H54 (cell line): ENCODE data around the gene RBBP8.

Experiments used
- DNase-seq: peaks from one replicate; pipeline ENCODE4 v3.0.0; 2011; ENCODE audit warnings: low spot score, mixed read lengths; ENCODE audit not compliant: insufficient read length
- FAIRE-seq: peaks from 3 replicates; lab custom pipeline; 2011; peaks lifted over from hg19 to GRCh38; lab: Jason Lieb, UNC
- POLR2A ChIP-seq: IDR thresholded peaks from 2 replicates; pipeline ENCODE4 v1.6.1; 2011; ENCODE audit warnings: low read depth, mild to moderate bottlenecking, low read length

Gene RBBP8

GRCh38 chr18:23049698-23050373 is 116.7 kb downstream of the RBBP8 start:
- DNase-seq (no peak), FAIRE-seq (no peak)
- TF ChIP-seq POLR2A = no peak

GRCh38 chr18:23053776-23054457 is 120.8 kb downstream of the RBBP8 start:
- no peak for FAIRE-seq
- TF ChIP-seq POLR2A = no peak
- no peak for DNase-seq

- no peak for TF ChIP-seq POLR2A
- no peak for DNase-seq
- no peak for FAIRE-seq
These were observed 121.4 kb downstream of the RBBP8 start for GRCh38 chr18:23054553-23054952.

- FAIRE-seq (no peak), DNase-seq (no peak)
- TF ChIP-seq POLR2A = no peak
These were observed 123.2 kb downstream of the RBBP8 start for GRCh38 chr18:23056315-23056714.

- FAIRE-seq (no peak), DNase-seq (no peak)
- no peak for TF ChIP-seq POLR2A
These were observed 124.0 kb downstream of the RBBP8 start for GRCh38 chr18:23057096-23057495.

GRCh38 chr18:23058746-23059415 is 125.8 kb downstream of the RBBP8 start:
- FAIRE-seq (no peak), DNase-seq (no peak)
- TF ChIP-seq POLR2A = no peak

- TF ChIP-seq POLR2A = no peak
- FAIRE-seq (no peak), DNase-seq (no peak)
These were observed 126.7 kb downstream of the RBBP8 start for GRCh38 chr18:23059541-23060465.

- FAIRE-seq (no peak), DNase-seq (no peak)
- TF ChIP-seq POLR2A = no peak
These were observed 128.9 kb downstream of the RBBP8 start for GRCh38 chr18:23062011-23062410.

GRCh38 chr18:23063502-23063901 is 130.4 kb downstream of the RBBP8 start:
- no peak for DNase-seq
- no peak for FAIRE-seq
- no peak for TF ChIP-seq POLR2A

- FAIRE-seq = no peak
- no peak for DNase-seq
- no peak for TF ChIP-seq POLR2A
These were observed 132.2 kb downstream of the RBBP8 start for GRCh38 chr18:23065234-23065806.

- FAIRE-seq (no peak), DNase-seq (no peak)
- no peak for TF ChIP-seq POLR2A
These were observed 132.9 kb downstream of the RBBP8 start for GRCh38 chr18:23066060-23066459.

GRCh38 chr18:23066504-23067039 is 133.4 kb downstream of the RBBP8 start:
- DNase-seq (no peak), FAIRE-seq (no peak)
- TF ChIP-seq POLR2A = no peak

GRCh38 chr18:23067236-23067635 is 134.1 kb downstream of the RBBP8 start:
- DNase-seq (no peak), FAIRE-seq (no peak)
- no peak for TF ChIP-seq POLR2A

- no peak for FAIRE-seq
- DNase-seq = no peak
- no peak for TF ChIP-seq POLR2A
These were observed 134.9 kb downstream of the RBBP8 start for GRCh38 chr18:23068011-23068410.
